Mononuclear cell (primary cell): Measurements from ENCODE around the gene HSPG2. TPM values are rescaled to one million over a fixed set of nuclear protein-coding genes. Genes with fewer than 3 reads are reported as not detected.

ENCODE experiments used
- H3K27me3 ChIP-seq: 2 replicates; pipeline ENCODE4 v1.6.0; 2011; ENCODE audit warnings: low read length, control low read depth; ENCODE audit not compliant: insufficient read depth
- H3K4me1 ChIP-seq: 2 replicates; pipeline ENCODE4 v1.5.1; 2011; ENCODE audit warnings: mild to moderate bottlenecking, low read length, control low read depth; ENCODE audit not compliant: insufficient read depth
- H3K4me3 ChIP-seq: 2 replicates; pipeline ENCODE4 v1.5.1; 2011; ENCODE audit warnings: mild to moderate bottlenecking, low read length, moderate library complexity
- H3K9me3 ChIP-seq: 2 replicates; pipeline ENCODE4 v1.5.1; 2011; ENCODE audit warnings: low read depth, mild to moderate bottlenecking, control low read depth, low read length
- total RNA-seq: library from RNA; depleted of rRNA; stranded (reverse); fragments of >200 nt; gene quantifications from one replicate; pipeline ENCODE4 v1.2.3, GENCODE V29; 2012

The HSPG2 gene
- total RNA-seq, 1 donor: 0.73 TPM

DNA sequence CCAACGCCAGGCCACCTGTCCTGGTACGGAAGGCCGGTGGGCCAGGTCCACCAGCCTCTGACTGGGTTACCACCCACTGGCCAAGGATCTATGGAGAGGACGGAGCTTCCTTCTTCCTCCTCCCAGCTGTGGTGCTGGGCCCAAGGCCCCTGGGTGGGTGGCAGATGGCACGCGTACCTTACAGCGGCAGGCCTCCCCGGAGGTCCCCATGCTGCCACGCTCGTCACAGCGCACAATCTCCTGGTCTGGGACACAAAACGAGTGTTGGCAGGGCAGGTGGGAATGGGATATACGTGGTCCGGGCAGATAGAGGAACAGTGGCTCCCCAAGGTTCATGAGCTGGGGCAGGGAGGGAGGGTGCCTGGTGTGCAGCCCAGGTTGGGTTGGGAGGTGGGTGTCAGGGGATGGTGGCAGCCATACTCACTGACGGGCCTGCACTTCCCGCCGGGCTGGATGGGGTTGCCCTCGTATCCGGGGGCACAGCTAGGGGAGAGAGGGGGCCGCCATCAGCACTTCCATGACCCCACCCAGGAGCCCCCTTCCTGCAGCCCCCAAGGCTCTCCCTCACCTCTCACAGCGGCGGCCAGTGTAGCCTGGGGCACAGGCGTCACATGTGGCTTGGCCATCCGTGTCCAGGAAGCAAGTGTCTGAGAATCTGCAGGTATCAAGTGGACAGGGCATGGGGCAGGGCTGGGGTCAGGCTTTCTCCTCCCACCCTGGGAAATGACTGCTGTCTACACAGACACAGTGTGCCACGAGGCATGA lies 58.9 kb downstream of the HSPG2 start:
- Histone ChIP-seq H3K27me3 (no peaks in the 10 kb centered on the region), H3K4me3 (no peak overlapping the region), H3K9me3 (no peaks in the 10 kb centered on the region), H3K4me1 (no peaks in the 10 kb centered on the region)

DNA sequence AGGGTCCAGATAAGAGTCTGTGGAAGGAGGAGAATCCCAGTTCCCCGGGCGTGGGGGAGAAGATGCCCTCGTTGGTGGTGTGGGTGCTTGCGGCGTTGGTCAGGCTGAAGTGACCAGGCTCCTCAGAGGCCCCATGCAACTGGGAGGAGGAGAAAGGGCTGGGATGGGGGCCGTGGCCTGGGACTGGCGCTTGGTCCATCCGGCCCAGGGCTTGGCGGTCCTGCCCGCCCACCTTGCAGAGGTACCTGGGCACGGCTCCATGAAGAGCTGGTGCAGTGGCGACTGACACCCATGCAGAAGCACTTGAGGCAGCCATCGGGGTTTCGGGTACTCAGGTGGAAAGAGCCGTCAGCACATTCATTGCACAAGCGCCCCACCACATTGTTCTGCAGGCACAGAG lies 60.8 kb downstream of the HSPG2 start:
- H3K4me1 ChIP-seq: no peaks in the 10 kb centered on the region
- H3K27me3 ChIP-seq: no peaks in the 10 kb centered on the region
- H3K9me3 ChIP-seq: no peaks in the 10 kb centered on the region
- H3K4me3 ChIP-seq: no peak overlapping the region

DNA sequence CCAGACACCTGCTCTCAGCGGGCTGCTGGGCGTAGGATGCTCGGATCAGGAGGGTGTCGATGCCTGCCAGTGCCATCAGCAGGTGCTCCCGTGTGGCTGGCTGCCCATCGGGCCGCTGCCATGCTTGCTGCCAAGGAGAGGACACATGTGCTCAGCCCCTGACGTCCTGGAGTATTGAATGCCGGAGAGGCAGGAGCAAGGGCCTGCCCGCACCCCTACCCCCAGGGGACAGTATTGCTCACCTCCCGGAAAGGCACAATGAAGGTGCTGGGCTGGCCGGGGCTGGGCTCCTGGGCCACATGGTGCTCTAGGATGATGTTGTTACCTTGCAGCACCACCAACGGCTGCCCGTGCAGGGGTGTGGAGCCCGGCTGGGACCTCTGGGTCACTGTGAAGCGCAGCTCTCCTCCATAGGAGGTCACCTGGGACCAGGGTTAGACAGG lies 61.5 kb downstream of the HSPG2 start:
- Histone ChIP-seq H3K4me3 (no peak overlapping the region), H3K27me3 (no peaks in the 10 kb centered on the region)

DNA sequence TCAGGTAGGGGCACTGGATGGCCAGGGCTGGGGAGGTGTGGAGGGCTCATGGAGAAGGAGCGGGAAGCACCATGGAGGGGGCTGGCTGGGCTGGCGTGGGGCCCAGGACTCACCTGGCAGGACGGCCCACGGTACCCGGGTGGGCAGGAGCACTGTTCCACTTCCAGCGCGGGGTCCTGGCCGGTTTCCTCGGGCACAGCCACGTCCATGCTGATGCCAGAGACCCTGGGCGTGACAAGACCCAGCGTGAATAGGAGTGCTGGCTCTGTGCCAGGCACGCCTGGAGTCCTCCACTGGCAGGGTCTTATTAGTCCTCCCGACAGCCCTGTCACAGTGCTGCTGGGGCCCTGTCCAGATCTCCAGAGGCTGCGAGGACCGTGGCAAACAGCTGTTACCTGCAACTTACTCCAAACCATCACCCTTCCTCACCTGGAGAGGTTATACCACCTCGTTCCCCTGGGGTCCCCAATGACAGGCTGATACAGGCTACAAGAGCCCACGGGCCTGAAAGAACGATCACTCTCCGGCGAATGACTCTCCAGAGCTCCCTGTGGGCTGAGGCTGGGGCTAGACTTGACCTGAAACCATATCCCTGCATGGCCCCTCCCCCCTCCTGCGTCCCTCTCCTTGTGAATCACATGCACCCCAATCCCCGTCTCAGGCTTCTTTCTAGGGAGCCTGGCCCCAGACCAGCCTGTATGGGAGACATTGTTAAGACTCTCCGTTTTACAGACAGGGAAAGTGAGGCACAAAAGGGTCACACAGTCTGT lies 62.1 kb downstream of the HSPG2 start:
- no peaks in the 10 kb centered on the region for H3K9me3 ChIP-seq
- H3K4me3 ChIP-seq: no peak overlapping the region
- H3K27me3 ChIP-seq: no peaks in the 10 kb centered on the region
- no peaks in the 10 kb centered on the region for H3K4me1 ChIP-seq

More for the DNA sequence above, 61.5 kb downstream of the HSPG2 start:
- no peaks in the 10 kb centered on the region for H3K9me3 ChIP-seq
- H3K4me1 ChIP-seq: no peaks in the 10 kb centered on the region

DNA sequence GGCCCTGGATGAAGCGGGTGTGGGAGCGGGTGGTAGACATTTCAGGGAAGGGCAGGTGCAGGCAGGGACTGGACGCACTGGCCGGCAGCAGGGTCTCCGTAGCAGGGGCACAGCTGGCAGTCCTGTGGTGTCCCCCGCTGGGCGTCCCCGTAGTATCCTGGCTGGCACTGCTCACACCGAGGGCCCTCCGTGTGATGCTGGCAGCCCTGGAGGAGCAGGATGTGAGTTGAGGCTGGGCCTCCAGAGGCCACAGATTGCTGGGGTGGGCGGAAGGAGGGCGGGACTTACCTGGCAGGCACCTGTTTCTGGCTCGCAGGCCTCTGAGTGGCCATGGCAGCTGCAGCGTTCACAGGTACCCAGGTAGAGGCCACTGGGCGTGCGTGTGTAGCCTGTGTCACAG lies 62.8 kb downstream of the HSPG2 start:
- Histone ChIP-seq H3K4me3 (no peak overlapping the region), H3K27me3 (no peaks in the 10 kb centered on the region), H3K4me1 (no peaks in the 10 kb centered on the region), H3K9me3 (no peaks in the 10 kb centered on the region)

DNA sequence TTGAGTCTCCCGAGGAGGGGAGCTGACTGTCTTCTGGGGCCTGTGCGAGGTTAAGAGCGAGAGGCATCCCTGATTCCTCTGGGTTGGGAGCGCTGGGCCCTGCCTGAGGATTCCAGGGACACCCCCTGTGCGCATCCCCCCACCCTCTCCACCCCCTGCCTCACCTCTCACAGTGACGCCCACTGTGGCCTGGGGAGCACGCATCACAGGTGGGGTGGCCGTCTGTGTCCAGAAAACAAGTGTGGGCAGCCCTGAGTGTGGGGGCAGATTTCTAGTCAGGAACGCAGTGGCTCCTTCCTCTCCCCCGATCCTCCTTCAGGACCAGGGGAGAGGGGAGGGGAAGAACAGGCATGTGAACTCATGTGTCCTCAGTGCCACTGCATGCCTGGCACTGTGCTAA lies 63.3 kb downstream of the HSPG2 start:
- Histone ChIP-seq H3K4me3 (no peak overlapping the region), H3K4me1 (no peaks in the 10 kb centered on the region), H3K27me3 (no peaks in the 10 kb centered on the region), H3K9me3 (no peaks in the 10 kb centered on the region)

DNA sequence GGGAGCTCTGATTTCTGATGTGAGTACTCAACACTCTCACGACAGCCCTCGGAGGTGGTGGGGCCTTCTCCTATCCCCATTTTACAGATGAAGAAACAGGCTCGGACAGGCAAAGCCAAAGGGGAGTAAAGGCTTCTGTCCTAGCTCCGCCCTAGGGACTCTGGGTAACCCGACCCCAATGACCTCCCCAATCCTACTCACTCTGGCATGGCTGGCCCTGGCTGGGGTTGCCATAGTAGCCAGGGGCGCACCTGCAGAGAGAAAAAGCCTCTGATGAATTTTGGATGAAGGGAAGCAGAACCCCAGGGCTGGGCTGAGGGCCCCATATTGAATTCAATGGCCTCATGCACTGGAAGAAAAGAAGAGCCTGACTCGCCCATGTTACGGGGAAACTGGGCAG lies 63.9 kb downstream of the HSPG2 start:
- no peak overlapping the region for H3K4me3 ChIP-seq
- H3K27me3 ChIP-seq: no peaks in the 10 kb centered on the region
- H3K4me1 ChIP-seq: no peaks in the 10 kb centered on the region
- no peaks in the 10 kb centered on the region for H3K9me3 ChIP-seq

DNA sequence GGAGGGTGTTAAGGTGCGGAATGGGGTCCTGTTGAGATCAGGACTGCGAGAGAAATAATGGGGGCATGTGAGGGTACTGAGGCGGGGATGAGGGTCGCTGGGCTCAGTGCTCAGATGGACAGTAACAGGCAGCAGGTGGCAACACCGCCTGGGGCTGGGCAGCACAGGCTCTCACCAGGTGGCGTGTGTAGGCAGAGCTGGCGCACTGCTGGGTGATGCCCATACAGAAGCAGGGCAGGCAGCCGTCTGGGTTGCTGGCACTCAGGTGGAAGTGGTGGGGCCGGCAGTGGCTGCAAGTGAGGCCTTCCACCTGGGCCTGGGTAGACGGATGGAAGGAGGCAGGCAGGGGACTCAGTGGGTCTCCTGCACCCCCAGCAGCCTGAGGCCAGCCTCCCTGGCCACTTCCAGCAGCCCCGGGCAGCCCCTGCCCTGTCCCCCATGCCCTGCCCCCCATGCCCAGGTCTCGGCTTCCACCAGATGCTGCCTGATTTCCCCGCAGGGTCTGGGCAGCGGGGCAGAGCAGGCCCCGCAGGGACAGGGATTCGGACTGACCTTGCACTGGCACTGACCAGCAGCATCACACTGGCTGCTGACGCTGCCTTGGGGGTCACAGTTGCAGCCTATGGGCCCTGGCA lies 64.5 kb downstream of the HSPG2 start:
- Histone ChIP-seq H3K9me3 (no peaks in the 10 kb centered on the region), H3K27me3 (no peaks in the 10 kb centered on the region), H3K4me1 (no peaks in the 10 kb centered on the region), H3K4me3 (no peak overlapping the region)

DNA sequence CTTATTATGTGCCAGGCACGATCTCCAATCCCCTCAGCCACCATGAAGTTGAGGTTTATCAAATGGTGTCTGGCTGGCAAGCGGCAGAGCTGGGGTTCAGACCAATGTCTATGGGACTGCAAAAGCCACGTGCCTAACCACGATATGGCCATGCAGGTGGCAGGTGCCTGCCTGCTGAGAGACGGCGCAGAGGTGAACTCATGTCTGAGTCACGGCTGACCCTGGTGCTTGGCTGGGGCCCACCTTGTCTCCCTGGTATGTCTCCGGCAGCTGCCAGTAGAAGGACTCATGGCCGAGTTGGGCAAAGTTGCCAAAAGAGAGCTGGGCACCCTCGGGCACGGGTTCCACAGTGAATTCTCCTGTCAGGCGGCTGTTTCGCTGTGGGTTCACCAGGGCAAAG lies 65.2 kb downstream of the HSPG2 start:
- Histone ChIP-seq H3K9me3 (no peaks in the 10 kb centered on the region), H3K4me3 (no peak overlapping the region), H3K4me1 (no peaks in the 10 kb centered on the region), H3K27me3 (no peaks in the 10 kb centered on the region)

DNA sequence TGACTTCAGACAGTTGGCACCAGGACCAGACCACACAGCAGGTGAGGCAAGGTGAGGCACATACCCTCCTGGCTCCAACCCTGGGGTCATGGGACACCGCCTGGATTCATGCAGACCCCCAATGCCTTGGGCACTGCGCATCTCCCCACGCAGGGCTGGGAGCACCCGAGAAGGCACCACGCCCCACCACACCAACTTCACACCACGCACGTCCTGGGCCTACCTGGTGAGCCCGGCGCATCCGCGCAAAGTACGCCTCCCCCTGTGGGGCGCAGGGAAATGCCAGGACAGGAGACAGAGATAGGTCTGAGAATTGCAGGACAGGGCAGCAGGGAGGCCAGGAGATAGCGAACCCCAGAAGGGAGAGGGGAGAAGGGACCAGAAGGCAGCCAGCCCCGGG lies 66.5 kb downstream of the HSPG2 start:
- no peak overlapping the region for H3K4me3 ChIP-seq
- no peaks in the 10 kb centered on the region for H3K9me3 ChIP-seq
- no peaks in the 10 kb centered on the region for H3K27me3 ChIP-seq
- H3K4me1 ChIP-seq: peaks cover 5% of the 10 kb centered on the region

DNA sequence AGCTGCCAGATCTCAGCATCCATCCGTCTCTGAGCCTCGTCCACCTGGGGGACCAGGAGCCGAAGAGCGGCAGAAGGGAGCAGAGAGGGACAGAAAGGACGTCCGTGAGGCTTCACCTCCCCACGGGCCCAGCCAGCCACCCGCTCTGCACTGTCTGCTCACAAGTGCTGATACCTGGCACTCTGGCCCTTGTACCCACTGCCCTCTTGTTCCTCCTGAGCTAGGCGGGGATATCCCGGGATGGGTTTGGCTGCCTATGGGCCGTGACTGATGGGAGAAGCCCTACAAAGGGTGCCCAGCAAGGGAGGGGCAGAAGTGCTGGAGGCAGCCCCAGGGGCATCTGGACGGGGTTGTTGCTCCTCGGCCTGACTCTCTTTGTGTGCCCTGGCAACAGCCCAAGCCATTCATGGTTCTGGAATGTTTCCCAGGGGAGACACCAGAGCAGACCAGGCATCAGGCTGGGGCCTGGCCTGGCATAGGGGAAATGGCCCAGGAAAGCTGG lies 67.4 kb downstream of the HSPG2 start:
- peaks cover 5% of the 10 kb centered on the region for H3K4me1 ChIP-seq
- no peaks in the 10 kb centered on the region for H3K9me3 ChIP-seq
- H3K4me3 ChIP-seq: no peak overlapping the region
- H3K27me3 ChIP-seq: no peaks in the 10 kb centered on the region

DNA sequence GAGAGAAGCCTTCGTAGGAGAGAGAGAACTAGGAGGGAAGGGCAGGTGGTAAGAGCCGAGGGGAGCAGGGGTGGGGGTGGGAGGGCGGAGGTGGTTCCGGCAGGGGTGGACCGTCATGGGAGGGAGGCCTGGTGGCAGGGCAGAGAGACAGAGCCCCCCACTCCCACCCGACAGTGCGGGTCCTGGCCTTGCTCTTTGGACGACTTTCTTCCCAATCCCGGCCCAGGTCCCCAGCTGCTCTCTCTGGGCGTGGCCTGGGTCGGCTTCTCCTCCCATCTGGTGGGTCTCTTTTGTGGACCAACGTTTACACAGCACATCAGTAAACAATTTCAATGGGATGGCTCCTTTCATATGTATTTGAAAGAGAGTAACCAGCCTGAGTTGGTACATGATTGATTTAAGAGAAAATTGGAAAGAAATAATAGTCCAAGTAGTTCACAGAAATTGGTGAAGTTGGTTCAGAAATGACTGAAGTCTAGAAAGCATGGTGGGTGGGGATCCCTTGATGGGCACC lies 68.1 kb downstream of the HSPG2 start:
- H3K4me3 ChIP-seq: no peak overlapping the region
- no peaks in the 10 kb centered on the region for H3K9me3 ChIP-seq
- peaks cover 5% of the 10 kb centered on the region for H3K4me1 ChIP-seq
- H3K27me3 ChIP-seq: no peaks in the 10 kb centered on the region

DNA sequence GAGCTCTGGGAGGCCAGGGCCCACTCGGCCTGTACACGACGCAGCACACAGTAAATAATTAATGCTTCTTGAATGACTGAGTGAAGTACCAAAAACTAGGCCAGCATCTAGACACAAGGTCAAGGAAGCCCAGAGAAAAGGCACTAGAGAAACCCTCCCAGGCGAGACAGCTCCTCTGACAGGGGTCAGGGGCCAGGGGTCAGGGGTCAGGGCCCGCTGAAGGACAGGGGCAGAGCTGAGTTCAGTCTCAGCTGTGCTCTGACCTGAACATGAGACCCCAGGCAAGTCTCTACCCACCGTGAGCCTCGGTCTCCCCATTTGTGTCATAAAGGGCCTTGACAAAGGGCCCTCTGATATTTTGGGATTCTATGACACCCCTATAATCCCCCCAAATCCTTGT lies 68.6 kb downstream of the HSPG2 start:
- Histone ChIP-seq H3K4me3 (no peak overlapping the region), H3K4me1 (peaks cover 5% of the 10 kb centered on the region), H3K27me3 (no peaks in the 10 kb centered on the region), H3K9me3 (no peaks in the 10 kb centered on the region)

DNA sequence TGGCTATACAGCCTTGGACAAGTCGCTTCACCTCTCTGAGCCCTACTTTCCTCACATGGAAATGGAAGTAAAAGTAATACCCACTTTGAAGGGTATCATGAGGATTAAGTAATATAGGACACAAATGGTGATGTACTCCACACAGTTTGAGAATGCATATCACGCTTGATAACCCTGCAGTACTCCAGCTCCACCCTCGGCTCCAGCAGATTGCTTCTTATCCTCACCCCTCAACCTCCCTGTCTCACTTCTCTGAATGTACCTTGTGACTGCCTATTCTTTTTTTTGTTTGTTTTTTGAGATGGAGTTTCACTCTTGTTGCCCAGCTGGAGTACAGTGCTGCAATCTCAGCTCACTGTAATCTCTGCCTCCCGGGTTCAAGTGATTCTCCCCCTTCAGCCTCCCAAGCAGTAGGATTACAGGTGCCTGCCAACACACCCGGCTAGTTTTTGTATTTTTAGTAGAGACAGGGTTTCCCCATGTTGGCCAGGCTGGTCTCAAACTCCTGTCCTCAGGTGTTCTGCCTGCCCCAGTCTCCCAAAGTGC lies 69.6 kb downstream of the HSPG2 start:
- Histone ChIP-seq H3K27me3 (no peaks in the 10 kb centered on the region), H3K4me1 (peaks cover 5% of the 10 kb centered on the region), H3K9me3 (no peaks in the 10 kb centered on the region)

DNA sequence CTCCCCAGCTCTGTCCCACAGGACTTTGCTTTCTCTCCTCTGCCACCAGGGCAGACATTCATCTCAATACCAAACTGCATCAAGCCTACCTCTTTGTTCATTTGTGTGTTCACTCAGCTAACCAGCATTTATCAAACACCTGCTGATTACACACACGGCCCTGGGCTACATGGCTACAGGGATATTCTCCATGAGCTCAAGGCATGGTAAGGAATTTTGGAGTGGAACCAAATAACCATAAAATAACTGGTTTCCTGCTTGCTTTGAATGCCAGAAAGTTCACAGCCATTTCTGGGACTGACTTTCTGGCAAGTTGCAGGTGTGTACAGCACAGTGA lies 70.4 kb downstream of the HSPG2 start:
- Histone ChIP-seq H3K4me3 (no peak overlapping the region), H3K9me3 (no peaks in the 10 kb centered on the region), H3K27me3 (no peaks in the 10 kb centered on the region), H3K4me1 (peaks cover 5% of the 10 kb centered on the region)

More for the DNA sequence above, 69.6 kb downstream of the HSPG2 start:
- H3K4me3 ChIP-seq: no peak overlapping the region
